Lower leg skin (tissue), 3 donors: ENCODE results near the gene QRICH2.

Experiments used
- POLR2A ChIP-seq, 2 donors: fragments of 450-650 bp; IDR thresholded peaks; one replicate each; pipeline ENCODE4 v1.6.1; 2016 to 2017; ENCODE audit warnings: antibody characterized with exemption in 2 of 2, mild to moderate bottlenecking in 1 of 2, moderate library complexity in 1 of 2
- TF ChIP-seq, protein P1 (sequence below), 3 donors: fragments of 450-650 bp; IDR thresholded peaks; one replicate each; pipeline ENCODE4 v1.5.1; 2016; ENCODE audit warnings: antibody characterized with exemption in 3 of 3, mild to moderate bottlenecking in 3 of 3, moderate library complexity in 2 of 3

DNA sequence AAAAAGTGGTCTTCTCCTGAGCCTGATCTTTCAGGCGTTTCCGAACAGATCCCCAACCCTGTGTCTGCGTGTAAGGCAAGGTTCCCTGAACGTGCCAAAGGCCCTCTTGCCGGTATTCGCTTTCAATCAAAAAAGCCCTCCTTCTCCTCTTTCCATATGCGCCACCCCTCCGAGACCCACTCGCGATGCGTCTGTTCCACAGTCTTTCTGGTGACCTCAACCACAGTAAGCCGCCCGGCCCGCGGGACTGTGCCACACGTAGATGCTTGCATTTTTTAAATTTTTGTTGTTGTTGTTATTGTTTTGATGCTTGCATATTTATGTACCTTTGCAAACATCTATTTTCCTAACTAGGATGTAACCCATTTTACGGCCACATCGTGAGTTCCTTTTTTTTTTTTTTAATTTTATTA is 46.2 kb upstream of the QRICH2 start:
- TF ChIP-seq, protein P1, sequence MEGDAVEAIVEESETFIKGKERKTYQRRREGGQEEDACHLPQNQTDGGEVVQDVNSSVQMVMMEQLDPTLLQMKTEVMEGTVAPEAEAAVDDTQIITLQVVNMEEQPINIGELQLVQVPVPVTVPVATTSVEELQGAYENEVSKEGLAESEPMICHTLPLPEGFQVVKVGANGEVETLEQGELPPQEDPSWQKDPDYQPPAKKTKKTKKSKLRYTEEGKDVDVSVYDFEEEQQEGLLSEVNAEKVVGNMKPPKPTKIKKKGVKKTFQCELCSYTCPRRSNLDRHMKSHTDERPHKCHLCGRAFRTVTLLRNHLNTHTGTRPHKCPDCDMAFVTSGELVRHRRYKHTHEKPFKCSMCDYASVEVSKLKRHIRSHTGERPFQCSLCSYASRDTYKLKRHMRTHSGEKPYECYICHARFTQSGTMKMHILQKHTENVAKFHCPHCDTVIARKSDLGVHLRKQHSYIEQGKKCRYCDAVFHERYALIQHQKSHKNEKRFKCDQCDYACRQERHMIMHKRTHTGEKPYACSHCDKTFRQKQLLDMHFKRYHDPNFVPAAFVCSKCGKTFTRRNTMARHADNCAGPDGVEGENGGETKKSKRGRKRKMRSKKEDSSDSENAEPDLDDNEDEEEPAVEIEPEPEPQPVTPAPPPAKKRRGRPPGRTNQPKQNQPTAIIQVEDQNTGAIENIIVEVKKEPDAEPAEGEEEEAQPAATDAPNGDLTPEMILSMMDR (IDR thresholded peaks at IDR 0.05) = no peak
- TF ChIP-seq POLR2A (IDR thresholded peaks at IDR 0.05) = no peak
